Fibroblast of the aortic adventitia (primary cell): Measurements from ENCODE around the gene ZNF420. TPM values are rescaled to one million over a fixed set of nuclear protein-coding genes. Genes with fewer than 3 reads are reported as not detected.
"Not testable (repeated sequence)": the region's sequence is repeated elsewhere in the genome, so short reads cannot be mapped to it uniquely, and the experiment has no call there.

Experiments
- DNase-seq: peaks from one replicate; pipeline ENCODE4 v3.0.0-alpha.2; 2010; ENCODE audit warnings: low read depth
- H3K4me3 ChIP-seq: 2 replicates; pipeline ENCODE4 v1.5.1; 2011; ENCODE audit warnings: low read depth, mild to moderate bottlenecking, control low read depth, low read length, moderate library complexity
- total RNA-seq: library from RNA; depleted of rRNA; stranded (reverse); fragments of >200 nt; gene quantifications from 2 replicates; pipeline ENCODE4 v1.2.3, GENCODE V29; 2012; ENCODE audit warnings: low replicate concordance
- TF ChIP-seq, protein P1 (sequence below): IDR thresholded peaks from 2 replicates; pipeline ENCODE4 v1.5.1; 2011; ENCODE audit warnings: mild to moderate bottlenecking, low read length, control low read depth, inconsistent platforms; ENCODE audit not compliant: insufficient read depth

Gene ZNF420
- total RNA-seq, 1 donor, result 8.9 TPM

DNA sequence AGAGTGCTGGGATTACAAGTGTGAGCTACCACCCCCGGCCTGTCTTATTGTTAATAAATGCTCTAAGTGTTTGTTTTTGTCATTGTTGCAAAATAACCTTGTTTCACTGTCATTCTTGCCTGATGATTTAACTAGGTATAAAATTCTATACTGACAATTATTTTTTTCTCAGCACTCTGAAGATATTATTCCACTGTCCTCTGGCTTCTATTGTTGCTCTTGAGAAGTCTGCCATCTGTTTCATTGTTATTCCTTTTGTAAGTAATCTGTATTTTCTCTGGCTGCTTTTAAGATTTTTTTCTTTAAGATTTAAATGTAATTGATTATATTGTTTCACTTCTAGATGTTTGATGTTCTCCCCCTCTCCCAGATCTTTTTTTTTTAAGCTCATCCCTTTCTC, 17.6 kb downstream of the ZNF420 start:
- DNase-seq, result no peak
- no peak overlapping the region for H3K4me3 ChIP-seq
- TF ChIP-seq, protein P1, sequence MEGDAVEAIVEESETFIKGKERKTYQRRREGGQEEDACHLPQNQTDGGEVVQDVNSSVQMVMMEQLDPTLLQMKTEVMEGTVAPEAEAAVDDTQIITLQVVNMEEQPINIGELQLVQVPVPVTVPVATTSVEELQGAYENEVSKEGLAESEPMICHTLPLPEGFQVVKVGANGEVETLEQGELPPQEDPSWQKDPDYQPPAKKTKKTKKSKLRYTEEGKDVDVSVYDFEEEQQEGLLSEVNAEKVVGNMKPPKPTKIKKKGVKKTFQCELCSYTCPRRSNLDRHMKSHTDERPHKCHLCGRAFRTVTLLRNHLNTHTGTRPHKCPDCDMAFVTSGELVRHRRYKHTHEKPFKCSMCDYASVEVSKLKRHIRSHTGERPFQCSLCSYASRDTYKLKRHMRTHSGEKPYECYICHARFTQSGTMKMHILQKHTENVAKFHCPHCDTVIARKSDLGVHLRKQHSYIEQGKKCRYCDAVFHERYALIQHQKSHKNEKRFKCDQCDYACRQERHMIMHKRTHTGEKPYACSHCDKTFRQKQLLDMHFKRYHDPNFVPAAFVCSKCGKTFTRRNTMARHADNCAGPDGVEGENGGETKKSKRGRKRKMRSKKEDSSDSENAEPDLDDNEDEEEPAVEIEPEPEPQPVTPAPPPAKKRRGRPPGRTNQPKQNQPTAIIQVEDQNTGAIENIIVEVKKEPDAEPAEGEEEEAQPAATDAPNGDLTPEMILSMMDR, result no peak

DNA sequence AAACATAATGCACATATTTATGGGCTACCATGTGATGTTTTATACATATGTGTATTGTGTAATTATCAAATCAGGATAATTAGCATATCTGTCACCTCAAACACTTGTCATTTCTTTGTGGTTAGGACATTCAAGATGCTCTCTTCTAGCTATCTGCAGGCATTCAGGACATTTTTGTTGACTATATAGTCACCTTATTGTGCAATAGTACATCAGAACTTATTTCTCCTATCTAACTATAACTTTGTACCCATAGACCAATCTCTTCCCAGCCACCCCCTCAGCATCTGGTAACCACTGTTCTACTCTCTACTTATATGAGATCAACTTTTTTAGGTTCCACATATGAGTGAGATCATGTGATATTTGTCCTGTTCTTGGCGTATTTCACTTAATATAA, 20.3 kb downstream of the ZNF420 start:
- TF ChIP-seq, protein P1, result no peak
- H3K4me3 ChIP-seq, result no peak overlapping the region
- DNase-seq, result no peak

DNA sequence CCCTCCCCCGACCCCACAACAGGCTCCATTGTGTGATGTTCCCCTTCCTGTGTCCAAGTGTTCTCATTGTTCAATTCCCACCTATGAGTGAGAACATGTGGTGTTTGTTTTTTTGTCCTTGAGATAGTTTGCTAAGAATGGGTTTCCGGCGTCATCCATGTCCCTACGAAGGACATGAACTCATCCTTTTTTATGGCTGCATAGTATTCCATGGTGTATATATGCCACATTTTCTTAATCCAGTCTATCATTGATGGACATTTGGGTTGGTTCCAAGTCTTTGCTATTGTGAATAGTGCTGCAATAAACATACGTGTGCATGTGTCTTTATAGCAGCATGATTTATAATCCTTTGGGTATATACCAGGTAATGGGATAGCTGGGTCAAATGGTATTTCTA, 25.9 kb downstream of the ZNF420 start:
- H3K4me3 ChIP-seq, DNase-seq: not testable (repeated sequence)

DNA sequence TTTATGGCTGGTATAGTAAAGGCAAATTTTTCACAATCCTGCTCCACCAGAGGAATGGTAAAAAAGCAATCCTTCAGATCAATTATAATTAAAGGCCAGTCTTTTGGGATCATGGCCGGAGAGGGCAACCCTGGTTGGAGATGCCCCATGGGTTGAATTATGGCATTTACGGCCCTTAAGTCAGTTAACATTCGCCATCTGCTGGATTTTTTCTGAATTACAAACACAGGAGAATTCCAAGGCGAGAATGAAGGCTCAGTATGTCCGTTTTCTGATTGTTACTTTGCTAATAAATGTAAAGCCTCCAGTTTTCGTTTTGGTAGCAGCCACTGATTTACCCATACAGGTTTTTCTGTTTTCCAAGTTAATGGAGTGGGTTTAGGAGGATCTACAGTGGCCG, 33.5 kb downstream of the ZNF420 start:
- not testable (repeated sequence) for DNase-seq, H3K4me3 ChIP-seq

DNA sequence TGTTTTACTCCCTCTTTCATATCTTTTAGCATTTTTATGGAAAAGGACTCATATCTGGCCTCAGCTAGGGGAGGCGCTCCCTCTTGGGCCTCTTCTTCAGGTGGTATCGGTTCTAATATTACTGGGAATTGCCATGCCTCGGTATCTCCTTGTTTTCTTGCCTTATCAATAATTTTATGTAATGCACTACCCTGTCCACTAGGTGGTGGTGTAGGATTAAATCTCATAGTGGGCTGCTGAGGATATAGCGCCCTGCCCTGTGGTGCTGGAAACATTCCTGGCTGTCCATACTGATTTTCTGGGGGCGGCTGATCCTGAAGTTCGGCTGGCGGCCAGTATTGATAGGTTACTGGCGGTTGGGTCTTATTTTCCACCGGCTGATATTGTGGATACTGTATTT, 35.8 kb downstream of the ZNF420 start:
- no peak overlapping the region for H3K4me3 ChIP-seq
- TF ChIP-seq, protein P1, result no peak
- DNase-seq, result no peak

DNA sequence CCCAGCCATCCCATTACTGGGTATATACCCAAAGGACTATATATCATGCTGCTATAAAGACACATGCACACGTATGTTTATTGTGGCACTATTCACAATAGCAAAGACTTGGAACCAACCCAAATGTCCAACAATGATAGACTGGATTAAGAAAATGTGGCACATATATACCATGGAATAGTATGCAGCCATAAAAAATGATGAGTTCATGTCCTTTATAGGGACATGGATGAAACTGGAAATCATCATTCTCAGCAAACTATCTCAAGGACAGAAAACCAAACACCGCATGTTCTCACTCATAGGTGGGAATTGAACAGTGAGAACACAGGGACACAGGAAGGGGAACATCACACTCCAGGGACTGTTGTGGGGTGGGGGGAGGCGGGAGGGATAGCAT, 43.9 kb downstream of the ZNF420 start:
- DNase-seq, H3K4me3 ChIP-seq: not testable (repeated sequence)

DNA sequence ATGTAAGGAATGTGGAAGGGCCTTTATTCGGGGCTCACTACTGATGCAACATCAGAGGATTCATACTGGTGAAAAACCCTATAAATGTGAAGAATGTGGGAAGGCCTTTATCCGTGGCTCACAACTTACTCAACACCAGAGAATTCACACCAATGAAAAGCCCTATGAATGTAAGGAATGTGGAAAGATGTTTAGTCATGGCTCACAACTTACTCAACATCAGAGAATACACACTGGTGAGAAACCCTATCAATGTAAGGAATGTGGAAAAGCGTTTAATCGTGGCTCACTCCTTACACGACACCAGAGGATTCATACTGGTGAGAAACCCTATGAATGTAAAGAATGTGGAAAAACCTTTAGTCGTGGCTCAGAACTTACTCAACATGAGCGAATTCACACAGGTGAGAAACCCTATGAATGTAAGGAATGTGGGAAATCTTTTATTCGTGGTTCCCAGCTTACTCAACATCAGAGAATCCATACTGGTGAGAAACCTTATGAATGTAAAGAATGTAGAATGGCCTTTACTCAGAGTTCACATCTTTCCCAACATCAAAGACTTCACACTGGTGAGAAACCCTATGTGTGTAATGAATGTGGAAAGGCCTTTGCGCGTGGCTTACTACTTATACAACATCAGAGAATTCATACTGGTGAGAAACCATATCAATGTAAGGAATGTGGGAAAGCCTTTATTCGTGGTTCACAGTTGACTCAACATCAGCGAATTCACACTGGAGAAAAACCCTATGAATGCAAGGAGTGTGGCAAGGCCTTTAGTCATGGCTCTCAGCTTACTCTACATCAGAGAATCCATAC, 50.0 kb downstream of the ZNF420 start:
- no peak overlapping the region for H3K4me3 ChIP-seq
- no peak for DNase-seq
- TF ChIP-seq, protein P1, result no peak

DNA sequence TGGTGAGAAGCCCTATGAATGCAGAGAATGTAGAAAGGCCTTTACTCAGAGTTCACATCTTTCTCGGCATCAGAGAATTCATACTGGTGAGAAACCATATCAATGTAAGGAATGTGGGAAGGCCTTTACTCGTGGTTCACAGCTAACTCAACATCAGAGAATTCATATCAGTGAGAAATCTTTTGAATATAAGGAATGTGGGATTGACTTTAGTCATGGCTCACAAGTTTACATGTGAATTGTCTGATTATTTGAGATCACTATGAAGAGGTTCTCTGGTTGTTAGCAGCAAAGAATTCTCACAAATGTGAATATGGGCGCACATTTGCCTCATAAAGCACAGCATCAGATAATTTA, 50.6 kb downstream of the ZNF420 start:
- H3K4me3 ChIP-seq, result no peak overlapping the region
- TF ChIP-seq, protein P1, result no peak
- no peak for DNase-seq
